Uterus (tissue), 2 donors: ENCODE data around the gene MOV10L1.

ENCODE experiments used
- CTCF ChIP-seq, 4 experiments: fragments of 200-600 bp in 2 of 4; fragments of 450-650 bp in 2 of 4; sonication (generic) in 2 of 4; IDR thresholded peaks; one replicate each; pipeline ENCODE4 v1.5.1; 2016 to 2019; ENCODE audit warnings: antibody characterized with exemption in 4 of 4, mild to moderate bottlenecking in 2 of 4, moderate library complexity in 1 of 4
- POLR2A ChIP-seq, 2 donors: fragments of 450-650 bp; IDR thresholded peaks; one replicate each; pipeline ENCODE4 v1.6.1; 2016; ENCODE audit warnings: antibody characterized with exemption in 2 of 2, mild to moderate bottlenecking in 1 of 2, moderate library complexity in 1 of 2

GRCh38 chr22:50064453-50064852 is 25.4 kb upstream of the MOV10L1 start:
- TF ChIP-seq CTCF (IDR thresholded peaks at IDR 0.05) (no peak), POLR2A (IDR thresholded peaks at IDR 0.05) (no peak)
